NOMO-1 treated with DMSO at 0.1 percent for 48 hours (cell line): ENCODE results near the gene SYNE1.

Experiments used
- DNase-seq: peaks from one replicate; lab custom pipeline; 2025; ENCODE audit not compliant: unreplicated experiment; lab: John Stamatoyannopoulos, UW

Gene SYNE1

DNA sequence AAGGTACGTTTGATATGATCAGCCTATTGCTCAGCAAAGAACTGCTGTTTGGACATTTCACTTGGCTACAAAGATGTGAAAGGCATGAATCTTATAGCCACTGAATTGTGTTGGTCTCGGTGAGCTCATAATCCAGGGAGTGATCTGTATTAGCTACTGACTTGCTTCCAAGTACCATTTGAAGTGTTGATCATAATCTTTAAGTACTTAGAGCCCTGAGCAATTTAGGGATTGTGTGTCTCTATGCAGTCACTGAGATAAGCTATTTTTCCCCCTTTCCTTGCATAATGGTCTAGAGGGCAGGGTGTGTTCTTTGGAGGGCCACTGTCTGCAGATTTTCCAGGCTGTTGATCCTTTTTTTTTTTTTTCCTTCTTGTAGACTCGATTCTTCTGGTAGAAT, 436.0 kb downstream of the SYNE1 start:
- DNase-seq: no peak

DNA sequence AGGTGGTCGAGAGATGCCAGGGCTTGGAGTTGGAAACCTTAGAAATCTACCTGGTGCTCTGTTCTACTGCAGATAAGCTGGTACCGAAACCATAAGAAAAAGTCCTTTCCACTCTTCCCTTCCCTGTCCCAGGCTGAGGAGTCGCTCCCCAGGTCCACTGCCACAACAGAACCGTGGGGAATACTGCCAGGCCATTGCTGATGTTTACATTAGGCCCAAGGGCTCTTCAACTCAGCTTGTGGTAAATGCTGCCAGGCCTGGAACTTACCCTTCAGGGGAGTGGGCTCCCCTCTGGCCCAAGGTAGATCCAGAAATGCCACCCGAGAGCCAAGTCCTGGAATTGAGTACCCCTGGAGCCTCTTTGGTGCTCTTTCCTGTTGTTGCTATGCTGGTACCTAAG, 441.3 kb downstream of the SYNE1 start:
- DNase-seq: no peak

DNA sequence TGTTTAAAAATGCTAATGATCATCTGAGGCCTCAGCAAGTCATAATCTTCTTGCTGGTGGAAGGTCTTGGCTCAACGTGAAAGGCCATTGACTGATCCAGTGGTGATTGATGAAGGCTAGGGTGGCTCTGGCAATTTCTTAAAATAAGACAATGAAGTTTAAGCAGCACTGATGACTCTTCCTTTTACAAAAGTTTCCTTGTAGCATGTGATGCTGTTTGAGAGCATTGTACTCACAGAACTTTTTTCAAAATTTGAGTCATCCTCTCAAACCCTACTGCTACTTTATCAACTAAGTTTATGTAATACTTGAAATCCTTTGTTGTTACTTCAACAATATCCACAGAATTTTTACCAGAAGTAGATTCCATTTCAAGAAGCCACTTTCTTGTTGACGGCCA, 447.4 kb downstream of the SYNE1 start:
- no peak for DNase-seq

DNA sequence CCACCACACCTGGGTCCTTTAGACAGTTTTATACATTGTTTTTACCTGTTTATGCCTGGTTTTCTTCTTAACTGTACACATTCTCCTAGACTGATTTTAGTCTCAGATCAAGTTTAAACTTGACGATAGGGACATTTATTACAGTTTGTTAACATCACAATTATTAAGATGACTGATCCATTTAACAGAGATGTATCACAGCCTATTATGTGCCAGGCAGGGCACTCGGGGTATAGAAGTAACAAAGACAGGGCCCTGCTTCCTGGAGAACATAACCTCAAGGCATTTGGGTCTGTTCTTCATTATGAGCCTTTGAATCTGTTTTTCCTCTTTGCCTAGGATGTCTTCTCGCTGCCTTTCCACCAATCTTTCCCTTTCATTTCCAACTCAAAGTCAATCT, 449.2 kb downstream of the SYNE1 start:
- DNase-seq: no peak

DNA sequence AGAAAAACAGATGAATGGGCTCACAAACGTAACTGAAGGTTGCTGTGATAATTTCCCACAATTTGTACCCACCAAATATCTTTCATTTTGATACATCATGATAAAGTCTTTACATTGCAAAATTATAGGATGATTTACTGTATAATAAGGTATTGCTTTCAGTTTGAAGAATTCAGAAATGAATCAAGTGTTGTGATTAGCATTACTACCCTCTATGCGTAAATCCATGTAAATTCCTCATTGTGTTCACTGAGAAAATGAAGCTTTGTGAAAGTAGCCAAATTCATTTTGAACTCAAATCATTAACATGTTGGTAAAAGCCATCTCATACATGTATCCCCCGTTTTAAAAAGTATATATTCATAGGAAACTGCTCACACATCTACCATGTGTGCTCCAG, 450.3 kb downstream of the SYNE1 start:
- no peak for DNase-seq

DNA sequence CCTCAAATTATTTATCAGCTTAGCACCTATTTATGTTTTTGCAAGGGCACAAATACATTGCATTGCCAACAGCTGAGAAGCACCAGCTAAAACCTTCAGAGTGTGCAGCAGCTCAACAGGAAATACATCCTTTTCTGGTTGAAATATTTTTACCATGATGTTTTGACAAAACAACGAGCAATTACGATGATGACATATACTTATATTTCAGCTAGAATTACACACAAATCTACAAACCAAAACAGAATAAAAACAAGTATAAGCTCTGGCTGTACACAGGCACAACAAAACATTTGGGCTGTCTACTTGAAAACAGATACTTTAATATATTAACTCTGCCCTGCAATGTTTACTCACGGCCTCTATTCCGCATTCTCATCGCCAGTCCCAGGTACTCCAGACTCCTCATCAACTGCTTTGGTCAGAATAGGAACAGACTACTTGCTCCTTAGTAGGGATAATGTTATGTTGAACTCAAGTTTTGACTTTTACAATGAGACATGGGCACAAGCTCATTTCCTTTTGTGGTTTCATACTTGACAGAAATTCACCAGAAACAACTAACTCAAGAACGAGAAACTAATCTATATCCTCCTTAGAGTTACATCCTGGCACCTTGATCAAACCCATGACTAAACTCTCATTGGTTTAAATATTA, 452.1 kb downstream of the SYNE1 start:
- DNase-seq: no peak

DNA sequence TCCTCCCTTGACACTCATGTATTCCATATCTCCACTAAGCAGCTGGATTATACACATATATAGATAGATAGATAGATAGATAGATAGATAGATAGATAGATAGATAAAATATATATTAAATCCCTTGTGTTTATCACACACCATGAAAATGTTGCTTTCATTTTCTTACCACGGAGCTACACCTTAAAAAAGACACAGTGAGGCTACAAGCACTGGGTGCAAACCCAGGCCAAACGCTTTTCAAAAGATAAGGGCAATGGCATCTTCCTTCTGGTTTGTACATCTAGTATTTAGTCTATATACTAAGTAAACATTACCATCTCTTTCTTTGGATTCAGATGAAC, 452.6 kb downstream of the SYNE1 start:
- DNase-seq: no peak

DNA sequence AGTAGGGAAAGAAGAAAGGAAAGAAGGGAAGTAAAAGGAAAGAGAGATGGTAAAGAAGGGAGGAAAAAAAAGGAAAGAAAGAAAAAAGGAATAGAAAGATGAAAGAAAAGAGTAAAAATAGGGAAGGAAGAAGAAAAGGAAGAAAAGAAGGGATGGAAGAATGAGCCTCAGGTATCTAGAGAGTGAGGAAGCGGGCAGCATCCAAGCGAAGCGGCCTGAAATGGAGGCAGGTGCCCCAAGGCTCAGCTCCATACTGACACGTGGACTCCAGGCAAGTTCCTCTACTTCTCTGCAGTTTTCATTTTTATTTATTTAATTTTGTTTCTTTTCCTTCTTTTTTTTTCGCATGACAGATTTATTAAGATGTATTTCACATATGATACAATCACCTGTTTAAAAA, 456.6 kb downstream of the SYNE1 start:
- DNase-seq: no peak

DNA sequence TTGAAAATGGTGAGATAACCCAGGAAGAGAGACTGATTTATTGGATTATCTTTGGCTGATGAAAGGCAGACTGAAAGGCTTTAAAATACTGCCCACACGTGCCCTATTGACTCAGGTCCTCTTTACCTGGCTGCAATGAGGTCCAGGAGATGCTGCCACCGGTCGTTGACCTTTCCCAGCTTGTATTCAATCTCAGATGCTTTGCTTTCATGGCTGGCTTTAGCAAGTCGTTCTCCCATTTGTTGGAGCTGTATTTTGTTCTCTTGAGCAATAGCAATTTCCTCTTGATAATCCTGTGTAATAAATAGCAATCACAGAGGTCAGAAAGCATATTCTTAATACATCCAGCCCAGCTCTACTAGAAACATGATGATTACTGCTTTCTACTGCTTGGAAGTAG, 460.9 kb downstream of the SYNE1 start:
- DNase-seq: no peak

DNA sequence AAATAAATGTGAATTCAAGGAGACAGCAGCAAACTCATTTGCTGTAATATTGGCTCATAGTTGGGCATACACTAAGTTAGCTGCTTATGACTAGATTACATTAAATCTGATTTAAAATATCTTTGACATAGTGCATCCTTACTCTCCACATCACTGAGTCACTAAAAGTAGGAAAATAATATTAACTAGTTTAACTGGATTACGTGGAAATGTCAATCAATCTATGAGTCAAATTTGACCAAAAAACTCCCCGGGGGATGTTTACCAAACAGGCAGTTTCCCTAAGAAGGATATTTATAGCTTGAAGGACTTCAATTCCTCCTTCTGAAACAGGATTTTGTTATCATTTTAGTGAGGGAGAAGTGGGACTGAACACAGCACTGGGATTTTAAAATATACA, 463.2 kb downstream of the SYNE1 start:
- DNase-seq: no peak

DNA sequence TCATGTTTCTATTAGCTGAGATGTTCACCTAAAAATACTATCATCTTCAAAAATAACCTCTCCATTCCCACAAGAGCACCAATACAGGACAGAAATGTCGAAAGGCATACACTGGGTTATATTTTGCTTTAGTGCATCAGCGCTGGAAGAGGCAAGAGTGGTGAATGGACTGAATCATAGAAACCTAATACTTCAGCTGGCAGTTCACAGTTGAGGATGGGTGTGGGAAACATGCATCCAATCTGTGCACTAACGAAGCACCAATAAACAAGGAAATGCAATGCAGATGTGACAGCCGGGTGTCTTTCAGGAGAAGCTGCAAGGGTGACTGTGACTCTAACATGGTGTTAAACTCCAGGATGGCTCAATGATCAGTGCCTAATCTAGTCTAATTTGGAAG, 463.8 kb downstream of the SYNE1 start:
- no peak for DNase-seq

DNA sequence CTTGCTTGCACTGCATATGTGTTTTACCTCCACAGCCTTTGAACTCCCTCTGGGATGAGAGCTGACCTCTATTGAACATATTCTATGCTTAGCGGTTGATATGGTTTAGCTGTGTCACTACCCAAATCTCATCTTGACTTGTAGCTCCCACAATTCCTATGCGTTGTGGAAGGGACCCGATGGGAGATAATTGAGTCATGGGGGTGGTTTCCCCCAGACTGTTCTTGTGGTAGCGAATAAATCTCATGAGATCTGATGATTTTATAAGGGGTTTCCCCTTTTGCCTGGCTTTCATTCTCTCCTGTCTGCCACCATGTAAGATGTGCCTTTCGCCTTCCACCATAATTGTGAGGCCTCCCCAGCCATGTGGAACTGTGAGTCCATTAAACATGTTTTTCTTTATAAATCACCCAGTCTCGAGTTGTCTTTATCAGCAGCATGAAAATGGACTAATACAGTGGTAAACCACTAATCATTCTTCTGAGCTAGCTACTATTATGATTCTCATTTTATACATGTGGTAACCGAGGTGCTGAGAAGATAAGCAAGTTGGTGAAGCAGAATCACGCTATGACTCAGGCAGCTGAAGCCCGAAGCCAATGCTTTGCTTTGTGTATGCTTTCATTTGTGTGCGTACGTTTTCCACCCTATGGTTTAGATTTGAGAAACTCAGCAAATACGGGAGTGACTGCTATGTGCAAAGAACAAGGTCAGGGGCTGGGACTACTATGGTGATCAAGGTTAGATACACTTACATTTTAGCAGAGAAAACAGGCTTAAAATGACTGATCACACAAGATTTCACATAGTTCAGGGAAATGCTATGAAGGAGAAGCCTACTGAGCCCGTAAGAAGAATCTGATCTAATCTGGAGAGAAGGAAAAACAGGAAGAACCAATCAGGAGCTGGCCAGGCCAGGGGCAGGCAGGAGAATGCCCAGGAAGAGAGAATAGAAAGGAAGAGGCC, 466.2 kb downstream of the SYNE1 start:
- DNase-seq: no peak

DNA sequence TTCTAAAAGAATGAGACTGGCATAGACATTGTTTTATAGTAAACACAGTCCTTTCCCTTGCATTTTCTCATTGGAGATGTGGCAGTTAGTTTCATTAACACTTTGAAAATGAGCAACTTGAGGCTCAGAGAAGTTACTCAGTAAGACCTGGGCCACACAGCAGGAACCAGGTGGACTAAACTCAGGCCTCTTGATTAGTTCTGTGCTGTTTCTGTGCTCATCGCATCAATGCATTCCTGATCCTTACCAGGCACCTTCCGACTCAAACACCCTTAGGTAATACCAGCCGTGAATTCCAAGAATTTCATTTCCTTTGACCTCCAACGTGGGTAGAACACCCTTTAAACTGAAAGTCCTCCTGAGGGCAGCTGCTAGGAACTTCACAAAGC, 466.9 kb downstream of the SYNE1 start:
- no peak for DNase-seq

DNA sequence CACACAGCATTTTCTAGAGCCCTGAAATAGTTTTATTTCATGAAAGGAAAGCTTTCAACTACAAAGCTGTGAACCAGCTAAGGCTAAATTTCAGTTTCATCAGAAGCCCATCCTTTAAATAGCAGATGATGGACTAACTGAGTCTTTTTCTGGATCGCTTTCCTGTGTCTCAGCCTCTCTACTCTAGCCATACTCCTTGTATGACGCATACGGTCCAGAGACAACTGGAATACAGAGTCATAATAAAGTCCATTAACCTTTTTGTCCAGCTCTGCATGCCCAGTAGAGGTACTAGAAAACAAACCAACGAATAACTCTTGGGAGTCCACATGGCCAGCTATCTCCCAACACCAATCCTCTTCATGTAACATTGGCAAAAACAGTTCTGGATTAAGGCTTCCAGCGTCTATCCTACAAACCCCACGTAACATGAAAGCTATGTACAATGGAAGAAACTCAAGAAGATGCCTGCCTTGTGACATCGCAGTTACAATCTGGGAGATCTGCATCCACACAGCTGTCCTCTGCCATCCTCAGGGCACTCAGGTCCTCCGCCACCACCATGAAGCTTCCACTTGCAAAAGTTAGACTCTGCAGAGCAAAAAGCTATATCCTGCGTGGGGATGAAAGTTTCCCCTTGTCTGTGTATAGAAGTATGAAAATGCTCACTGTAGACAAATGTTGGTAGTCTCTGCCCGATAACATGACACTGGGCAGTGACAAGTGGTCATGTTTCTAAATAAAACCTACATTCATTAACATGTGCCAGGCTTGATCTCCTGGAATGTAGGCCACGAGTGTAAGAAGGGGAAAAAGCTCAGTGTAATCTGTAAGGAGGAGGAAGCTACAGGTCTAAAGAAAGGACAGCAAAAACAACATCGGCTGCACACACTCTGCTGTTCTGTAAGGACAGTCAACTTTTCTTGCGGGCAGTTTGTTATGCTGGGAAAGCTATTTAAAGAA, 469.2 kb downstream of the SYNE1 start:
- no peak for DNase-seq

DNA sequence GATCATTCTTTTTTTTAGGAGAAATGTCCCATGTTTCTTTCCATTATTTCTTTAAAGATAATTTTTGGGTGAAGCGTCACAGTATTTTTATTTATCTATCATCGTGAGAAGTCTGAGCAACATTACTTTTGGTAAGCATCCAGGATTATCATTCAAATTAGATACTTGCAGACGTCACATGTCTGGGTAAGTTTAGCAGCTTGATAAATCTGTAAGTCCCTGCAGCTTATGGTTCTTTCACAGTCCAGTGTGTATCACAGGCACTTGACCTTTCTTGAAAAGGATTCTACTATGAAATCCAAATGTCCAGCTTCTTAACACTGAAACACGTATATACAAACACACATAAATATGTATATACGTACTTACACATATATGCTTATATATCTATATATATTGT, 470.3 kb downstream of the SYNE1 start:
- DNase-seq: no peak

DNA sequence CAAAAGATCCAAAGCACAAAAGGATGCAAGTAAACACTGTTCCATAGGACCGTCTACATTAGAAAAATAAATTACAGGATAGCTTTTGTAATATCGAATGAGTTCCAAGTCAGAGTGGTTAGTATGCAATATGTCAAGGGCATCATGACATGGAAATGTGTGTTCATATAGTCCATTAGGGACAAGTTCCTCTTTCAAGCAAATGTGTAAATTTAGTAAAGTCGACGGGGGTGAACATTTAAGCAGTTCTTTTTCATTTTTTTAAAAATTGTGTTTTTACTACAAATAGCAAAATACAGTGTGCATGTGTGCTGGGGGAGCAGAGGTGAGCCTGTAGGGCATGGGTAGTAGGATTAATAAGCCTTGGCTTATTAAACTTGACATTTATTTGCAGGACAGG, 470.7 kb downstream of the SYNE1 start:
- no peak for DNase-seq

DNA sequence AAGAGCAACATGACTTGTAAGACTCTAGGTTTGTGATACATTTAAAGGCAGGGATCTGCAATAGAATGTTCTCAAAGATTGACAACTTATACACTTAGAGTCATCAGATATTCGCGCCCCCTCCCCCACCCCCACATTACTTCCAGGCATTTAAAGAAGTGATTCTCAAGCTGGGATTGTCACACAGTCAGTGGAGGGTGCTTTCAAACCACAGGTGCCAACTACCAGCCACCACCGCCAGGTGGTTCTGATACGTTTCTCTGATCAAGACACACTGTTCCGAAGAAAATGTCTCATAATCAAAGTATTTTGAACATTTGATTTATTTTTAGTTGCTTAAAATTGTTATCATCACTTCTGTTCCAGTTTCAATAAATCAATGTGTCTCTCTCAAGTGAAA, 472.2 kb downstream of the SYNE1 start:
- no peak for DNase-seq

DNA sequence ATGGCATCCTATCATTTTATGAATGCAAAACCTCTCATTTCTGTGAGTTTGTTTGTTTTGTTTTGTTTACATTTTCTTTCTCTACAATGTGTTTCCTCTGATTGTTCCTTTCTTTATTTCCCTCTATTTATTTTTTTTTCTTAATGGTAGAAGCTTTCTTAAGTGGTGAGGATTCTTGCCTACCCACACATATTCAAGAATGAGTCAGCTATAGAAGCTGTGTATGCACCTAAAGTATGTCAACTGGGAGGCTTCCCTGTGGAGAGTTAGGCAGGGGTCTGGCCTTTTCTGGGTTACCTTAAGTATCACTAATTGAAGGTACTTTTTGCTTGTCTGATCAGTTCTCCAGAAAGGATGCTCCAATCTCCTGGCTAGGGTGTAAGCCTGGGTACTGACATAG, 475.7 kb downstream of the SYNE1 start:
- DNase-seq: no peak

DNA sequence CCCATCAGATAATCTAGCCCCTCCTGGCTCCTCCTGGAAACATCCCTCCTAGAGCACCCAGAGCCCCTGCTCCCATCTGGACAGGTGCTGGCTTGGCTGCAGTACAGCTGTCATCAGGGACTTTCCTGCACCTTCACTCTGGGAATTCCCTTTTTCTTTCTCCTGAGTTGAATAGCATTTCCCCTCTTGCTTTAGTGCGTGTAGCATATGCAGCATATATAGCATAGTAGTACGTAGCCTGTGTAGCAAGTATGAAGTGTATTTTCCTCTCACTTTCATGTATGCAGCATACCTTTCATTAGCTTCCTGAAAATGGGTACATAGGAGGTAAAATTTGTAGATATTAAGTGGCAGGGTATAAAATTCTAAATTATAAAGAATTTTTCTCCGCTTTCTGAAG, 476.8 kb downstream of the SYNE1 start:
- DNase-seq: no peak

DNA sequence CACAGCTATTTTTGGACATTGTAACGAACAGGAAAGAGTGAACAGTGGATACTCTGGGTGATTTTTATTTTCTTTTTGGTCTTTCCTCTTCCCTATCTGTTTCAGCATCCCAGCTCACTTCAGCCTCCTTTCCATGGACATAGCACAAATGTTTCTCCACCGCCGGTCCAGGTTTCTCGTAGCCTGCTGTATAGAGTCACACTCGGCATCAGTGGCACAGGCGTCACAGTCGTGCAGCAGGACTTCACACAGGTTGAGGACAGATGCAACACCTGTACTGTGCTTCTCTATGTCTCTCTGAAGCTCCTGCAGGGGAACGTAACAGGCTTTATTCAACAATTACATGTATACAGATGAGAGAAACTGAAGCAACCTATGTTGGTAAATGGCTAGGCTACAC, 481.4 kb downstream of the SYNE1 start:
- DNase-seq: no peak

DNA sequence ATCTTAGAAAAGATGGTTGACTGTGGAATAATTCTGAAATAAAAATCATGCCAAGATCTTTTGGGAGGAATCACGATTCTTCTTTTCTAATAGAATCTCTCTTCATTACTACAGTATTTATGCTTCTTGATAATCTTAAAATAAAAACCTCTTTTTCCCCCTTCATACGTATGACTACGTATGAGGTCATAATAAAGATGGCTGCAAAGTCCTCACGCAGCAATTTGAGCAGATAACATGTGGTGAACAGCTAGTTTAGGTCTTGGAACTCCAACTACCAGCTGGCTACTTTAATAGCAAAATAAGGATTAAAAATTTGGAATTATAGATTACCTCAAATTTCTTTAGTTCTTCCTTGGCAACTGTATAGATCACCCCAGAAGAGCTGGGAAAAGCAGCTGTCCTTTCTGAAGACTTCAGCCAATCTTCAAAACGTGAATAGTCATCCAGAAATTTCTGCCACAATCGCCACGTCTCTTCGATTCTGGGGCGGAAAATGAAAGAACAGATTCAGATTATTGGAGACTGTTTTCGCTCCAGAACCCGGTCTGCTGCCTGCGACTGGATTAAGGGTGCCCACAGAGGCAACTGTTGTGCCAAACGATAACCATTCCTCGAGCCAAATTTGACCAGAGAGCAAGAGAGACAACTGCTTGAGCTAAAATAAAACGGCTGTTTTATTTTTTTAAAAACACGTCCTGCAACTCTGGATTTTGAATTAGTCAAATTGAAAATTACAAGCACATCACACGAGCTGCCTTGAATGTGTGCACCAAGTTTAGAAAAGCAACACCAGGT, 482.4 kb downstream of the SYNE1 start:
- no peak for DNase-seq
